ENCODE measurements around the gene TMEM61. TPM values are rescaled to one million over a fixed set of nuclear protein-coding genes. Genes with fewer than 3 reads are reported as not detected.

The TMEM61 gene
- total RNA-seq, 1 donor from 2014 or later = 1.6 TPM

GRCh38 chr1:54987919-54988705 is 7.7 kb downstream of the TMEM61 start:
- Histone ChIP-seq H3K27me3 (ENCODE audit: control insufficient read depth, insufficient read depth, low read length) (peaks cover 2% of the 10 kb centered on the region), H3K36me3 (ENCODE audit: control insufficient read depth, insufficient read depth, low read length) (no peaks in the 10 kb centered on the region), H3K4me3 (ENCODE audit: low read depth, low read length) (no peak overlapping the region)
- TF ChIP-seq, protein P1, sequence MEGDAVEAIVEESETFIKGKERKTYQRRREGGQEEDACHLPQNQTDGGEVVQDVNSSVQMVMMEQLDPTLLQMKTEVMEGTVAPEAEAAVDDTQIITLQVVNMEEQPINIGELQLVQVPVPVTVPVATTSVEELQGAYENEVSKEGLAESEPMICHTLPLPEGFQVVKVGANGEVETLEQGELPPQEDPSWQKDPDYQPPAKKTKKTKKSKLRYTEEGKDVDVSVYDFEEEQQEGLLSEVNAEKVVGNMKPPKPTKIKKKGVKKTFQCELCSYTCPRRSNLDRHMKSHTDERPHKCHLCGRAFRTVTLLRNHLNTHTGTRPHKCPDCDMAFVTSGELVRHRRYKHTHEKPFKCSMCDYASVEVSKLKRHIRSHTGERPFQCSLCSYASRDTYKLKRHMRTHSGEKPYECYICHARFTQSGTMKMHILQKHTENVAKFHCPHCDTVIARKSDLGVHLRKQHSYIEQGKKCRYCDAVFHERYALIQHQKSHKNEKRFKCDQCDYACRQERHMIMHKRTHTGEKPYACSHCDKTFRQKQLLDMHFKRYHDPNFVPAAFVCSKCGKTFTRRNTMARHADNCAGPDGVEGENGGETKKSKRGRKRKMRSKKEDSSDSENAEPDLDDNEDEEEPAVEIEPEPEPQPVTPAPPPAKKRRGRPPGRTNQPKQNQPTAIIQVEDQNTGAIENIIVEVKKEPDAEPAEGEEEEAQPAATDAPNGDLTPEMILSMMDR (IDR thresholded peaks at IDR 0.05; ENCODE audit: insufficient read depth, low read length, poor library complexity, severe bottlenecking) = no peak
- DNase-seq (ENCODE audit: low read depth) = no peak

- H3K36me3 ChIP-seq (ENCODE audit: control insufficient read depth, insufficient read depth, low read length) = no peaks in the 10 kb centered on the region
- TF ChIP-seq, protein P1 (IDR thresholded peaks at IDR 0.05; ENCODE audit: insufficient read depth, low read length, poor library complexity, severe bottlenecking) = no peak
These were observed 8.5 kb downstream of the TMEM61 start for GRCh38 chr1:54988975-54989374.

GRCh38 chr1:54989473-54989872 is 9.0 kb downstream of the TMEM61 start:
- H3K4me3 ChIP-seq (ENCODE audit: low read depth, low read length) = no peak overlapping the region
- TF ChIP-seq, protein P1 (IDR thresholded peaks at IDR 0.05; ENCODE audit: insufficient read depth, low read length, poor library complexity, severe bottlenecking) = no peak
- H3K36me3 ChIP-seq (ENCODE audit: control insufficient read depth, insufficient read depth, low read length) = no peaks in the 10 kb centered on the region
- no peak for DNase-seq (ENCODE audit: low read depth)
- peaks cover 1% of the 10 kb centered on the region for H3K27me3 ChIP-seq (ENCODE audit: control insufficient read depth, insufficient read depth, low read length)

More at GRCh38 chr1:54988975-54989374, 8.5 kb downstream of the TMEM61 start:
- no peak overlapping the region for H3K4me3 ChIP-seq (ENCODE audit: low read depth, low read length)
- H3K27me3 ChIP-seq (ENCODE audit: control insufficient read depth, insufficient read depth, low read length) = no peaks in the 10 kb centered on the region
- no peak for DNase-seq (ENCODE audit: low read depth)

DNA sequence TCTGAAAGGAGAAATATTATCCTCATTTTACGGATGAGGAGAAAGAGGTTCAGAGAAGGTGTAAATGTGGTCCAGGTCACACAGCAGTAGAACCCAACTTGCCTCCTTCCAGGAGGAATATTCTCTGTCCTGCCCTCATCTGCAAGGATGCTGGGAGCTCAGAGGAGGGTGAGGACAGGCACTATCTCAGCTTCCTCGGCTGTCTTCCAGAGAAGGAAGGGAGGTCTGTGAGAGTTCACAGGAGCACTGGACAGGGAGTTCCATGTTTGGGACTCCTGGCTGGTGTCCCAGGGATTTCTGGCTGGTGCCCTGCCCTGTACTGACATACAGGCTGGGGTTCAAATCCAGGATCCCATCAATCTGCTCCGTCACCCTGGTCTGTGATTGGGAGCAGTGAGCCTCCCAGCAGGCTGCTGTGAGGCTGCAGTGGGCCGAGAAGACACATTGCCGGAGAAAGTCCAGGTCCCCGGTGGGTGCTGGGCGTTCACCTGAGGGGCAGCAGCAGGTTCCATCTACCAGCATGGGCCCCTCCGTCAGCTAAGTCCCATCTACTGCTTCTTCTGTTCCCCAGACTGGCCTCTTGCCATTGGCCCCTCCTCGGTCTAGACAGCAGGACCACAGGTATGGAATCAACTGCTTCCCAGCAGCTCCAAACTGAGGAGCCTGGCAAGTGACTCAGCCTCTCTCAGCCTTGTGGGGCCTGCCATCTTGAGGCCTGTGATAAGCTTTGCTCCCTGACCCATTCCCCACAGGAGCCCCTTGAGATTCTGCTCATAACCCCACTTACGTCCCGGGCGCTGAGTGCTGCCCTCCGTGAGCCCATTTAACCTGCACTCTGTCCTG is 9.8 kb downstream of the TMEM61 start:
- H3K36me3 ChIP-seq (ENCODE audit: control insufficient read depth, insufficient read depth, low read length) = no peaks in the 10 kb centered on the region
- no peak overlapping the region for H3K4me3 ChIP-seq (ENCODE audit: low read depth, low read length)
- H3K27me3 ChIP-seq (ENCODE audit: control insufficient read depth, insufficient read depth, low read length) = peaks cover 3% of the 10 kb centered on the region
- no peak for DNase-seq (ENCODE audit: low read depth)
- TF ChIP-seq, protein P1 (IDR thresholded peaks at IDR 0.05; ENCODE audit: insufficient read depth, low read length, poor library complexity, severe bottlenecking) = no peak

DNA sequence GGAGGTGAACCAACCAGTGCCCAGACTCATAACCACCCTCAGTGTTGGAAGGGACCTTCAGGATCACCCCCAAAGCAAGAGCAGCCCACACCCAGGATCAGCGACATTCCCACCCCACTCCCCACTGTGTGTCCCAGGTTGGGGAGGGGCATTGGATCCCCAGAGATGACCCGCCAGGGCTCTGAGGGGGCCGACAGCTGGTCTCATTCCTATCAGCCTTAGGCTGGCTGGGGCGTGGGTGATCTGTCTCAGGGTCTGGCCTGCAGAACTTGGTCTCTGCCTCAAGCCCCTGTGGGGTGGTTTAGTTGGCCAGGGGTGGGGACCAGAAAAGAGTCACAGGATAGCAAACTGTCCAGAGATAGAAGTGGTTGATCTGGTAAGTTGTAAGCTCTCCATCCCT is 10.5 kb downstream of the TMEM61 start:
- no peak for DNase-seq (ENCODE audit: low read depth)
- TF ChIP-seq, protein P1 (IDR thresholded peaks at IDR 0.05; ENCODE audit: insufficient read depth, low read length, poor library complexity, severe bottlenecking) = no peak
- no peak overlapping the region for H3K4me3 ChIP-seq (ENCODE audit: low read depth, low read length)
- H3K27me3 ChIP-seq (ENCODE audit: control insufficient read depth, insufficient read depth, low read length) = peaks cover 6% of the 10 kb centered on the region
- H3K36me3 ChIP-seq (ENCODE audit: control insufficient read depth, insufficient read depth, low read length) = no peaks in the 10 kb centered on the region
